OCI-LY7 (cell line): Measurements from ENCODE around the gene SNRPD3.

Source experiments
- EZH2phosphoT487 ChIP-seq: fragments of 200-600 bp; sonication (generic); IDR thresholded peaks from 2 replicates; pipeline ENCODE4 v1.6.1; 2018; ENCODE audit warnings: low read depth, borderline replicate concordance, mild to moderate bottlenecking, mixed run types, antibody characterized with exemption, low read length, moderate library complexity, mixed read lengths
- TF ChIP-seq, protein P1 (sequence below): fragments of 200-600 bp; sonication (generic); conservative IDR thresholded peaks from 2 replicates; pipeline ENCODE4 v1.5.1; 2014; ENCODE audit warnings: mild to moderate bottlenecking, antibody characterized with exemption, low read length, moderate library complexity, mixed read lengths

DNA sequence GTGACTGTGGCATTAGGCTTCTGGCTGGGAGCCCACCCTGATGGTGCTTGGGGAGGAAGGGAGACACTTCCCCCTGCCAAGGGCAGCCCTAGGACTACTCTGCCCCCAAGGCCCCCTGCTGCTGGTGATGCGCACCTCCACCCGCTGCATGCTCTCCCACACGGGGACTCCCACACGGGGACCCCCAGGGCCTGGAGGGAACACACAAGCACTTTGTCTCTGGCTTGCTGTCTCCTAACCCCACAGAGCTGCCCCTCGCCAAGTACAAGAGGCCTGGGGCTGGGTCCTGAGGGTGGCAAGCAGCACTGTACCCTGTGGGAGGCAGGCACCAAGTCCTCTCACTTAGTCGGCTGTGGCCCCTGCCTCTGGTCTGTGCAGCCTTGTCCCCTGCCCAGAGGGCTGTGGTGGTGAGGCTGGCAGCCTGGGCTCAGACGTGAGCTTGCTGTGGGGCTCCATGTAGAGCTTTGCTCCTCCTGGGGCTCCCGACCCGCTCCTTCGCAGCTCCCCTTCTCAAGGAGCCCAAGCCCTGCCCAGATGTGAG is 29.1 kb downstream of the SNRPD3 start:
- TF ChIP-seq, protein P1, sequence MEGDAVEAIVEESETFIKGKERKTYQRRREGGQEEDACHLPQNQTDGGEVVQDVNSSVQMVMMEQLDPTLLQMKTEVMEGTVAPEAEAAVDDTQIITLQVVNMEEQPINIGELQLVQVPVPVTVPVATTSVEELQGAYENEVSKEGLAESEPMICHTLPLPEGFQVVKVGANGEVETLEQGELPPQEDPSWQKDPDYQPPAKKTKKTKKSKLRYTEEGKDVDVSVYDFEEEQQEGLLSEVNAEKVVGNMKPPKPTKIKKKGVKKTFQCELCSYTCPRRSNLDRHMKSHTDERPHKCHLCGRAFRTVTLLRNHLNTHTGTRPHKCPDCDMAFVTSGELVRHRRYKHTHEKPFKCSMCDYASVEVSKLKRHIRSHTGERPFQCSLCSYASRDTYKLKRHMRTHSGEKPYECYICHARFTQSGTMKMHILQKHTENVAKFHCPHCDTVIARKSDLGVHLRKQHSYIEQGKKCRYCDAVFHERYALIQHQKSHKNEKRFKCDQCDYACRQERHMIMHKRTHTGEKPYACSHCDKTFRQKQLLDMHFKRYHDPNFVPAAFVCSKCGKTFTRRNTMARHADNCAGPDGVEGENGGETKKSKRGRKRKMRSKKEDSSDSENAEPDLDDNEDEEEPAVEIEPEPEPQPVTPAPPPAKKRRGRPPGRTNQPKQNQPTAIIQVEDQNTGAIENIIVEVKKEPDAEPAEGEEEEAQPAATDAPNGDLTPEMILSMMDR, result no peak
- no peak for TF ChIP-seq EZH2phosphoT487
